K562 (cell line): ENCODE data around the gene SHF. TPM values are rescaled to one million over a fixed set of nuclear protein-coding genes. Genes with fewer than 3 reads are reported as not detected.

Experiments
- BRF2 ChIP-seq: IDR thresholded peaks from 3 replicates; pipeline ENCODE4 v1.6.1; 2011; ENCODE audit warnings: borderline replicate concordance, mild to moderate bottlenecking; ENCODE audit not compliant: insufficient read length, insufficient read depth
- CHD4 ChIP-seq: fragments of 200-600 bp; sonication (generic); IDR thresholded peaks from 3 replicates; pipeline ENCODE4 v1.6.1; 2012; ENCODE audit warnings: low read depth, mild to moderate bottlenecking, mixed read lengths, low read length, inconsistent platforms; ENCODE audit not compliant: insufficient read depth, insufficient replicate concordance, poor library complexity, severe bottlenecking
- CTCFL ChIP-seq: IDR thresholded peaks from 2 replicates; pipeline ENCODE4 v1.6.1; 2011; ENCODE audit warnings: borderline replicate concordance, low read depth, mild to moderate bottlenecking, moderate library complexity, low read length; ENCODE audit not compliant: insufficient read depth, poor library complexity, severe bottlenecking
- HCFC1 ChIP-seq: IDR thresholded peaks from 2 replicates; pipeline ENCODE4 v1.6.1; 2012; ENCODE audit warnings: low read depth, low read length, improper control_type of control experiment
- KDM2B ChIP-seq: fragments of 250-450 bp; sonication (Bioruptor Pico); IDR thresholded peaks from 2 replicates; pipeline ENCODE4 v1.8.0; 2021; ENCODE audit warnings: mild to moderate bottlenecking, moderate library complexity
- PHTF2 ChIP-seq: fragments of 250-450 bp; sonication (Bioruptor Pico); IDR thresholded peaks from 2 replicates; pipeline ENCODE4 v1.5.0; 2021; ENCODE audit warnings: mild to moderate bottlenecking
- SIN3A ChIP-seq, 2 experiments: fragments of 150-350 bp in 1 of 2; IDR thresholded peaks; 2 replicates each; pipeline ENCODE4 v1.6.1; 2011 to 2016; ENCODE audit warnings: borderline replicate concordance in 2 of 2, low read depth in 2 of 2, low read length in 2 of 2, mild to moderate bottlenecking in 2 of 2, moderate library complexity in 2 of 2; ENCODE audit not compliant: control insufficient read depth in 1 of 2
- SMC3 ChIP-seq: conservative IDR thresholded peaks from 2 replicates; pipeline ENCODE4 v1.6.1; 2011; ENCODE audit warnings: low read depth, low read length, improper control_type of control experiment; ENCODE audit not compliant: insufficient read depth
- TAL1 ChIP-seq: fragments of 450-650 bp; IDR thresholded peaks from 2 replicates; pipeline ENCODE4 v1.6.1; 2016; ENCODE audit warnings: mild to moderate bottlenecking
- TSHZ1 ChIP-seq: fragments of 250-450 bp; sonication (Bioruptor Pico); IDR thresholded peaks from 2 replicates; pipeline ENCODE4 v1.4.0; 2020; ENCODE audit warnings: mild to moderate bottlenecking, moderate library complexity
- U2AF2 ChIP-seq: fragments of 200-400 bp; formaldehyde crosslinking; optimal IDR thresholded peaks from 2 replicates; pipeline ENCODE3; 2017; ENCODE audit warnings: low read depth, mild to moderate bottlenecking, low read length
- ZNF143 ChIP-seq: sonication (generic); formaldehyde crosslinking; IDR thresholded peaks from 2 replicates; pipeline ENCODE4 v1.9.0; 2022; ENCODE audit warnings: mild to moderate bottlenecking, missing genetic modification reagents
- ZNF384 ChIP-seq: IDR thresholded peaks from 2 replicates; pipeline ENCODE4 v1.6.1; 2012; ENCODE audit warnings: low read depth, low read length, improper control_type of control experiment
- ZNF77 ChIP-seq: fragments of 250-450 bp; sonication (Bioruptor Pico); IDR thresholded peaks from 2 replicates; pipeline ENCODE4 v1.5.0; 2020
- polyA plus RNA-seq, 8 experiments: library from polyadenylated mRNA; depleted of rRNA in 4 of 8; stranded (reverse) in 5 of 8; unstranded in 3 of 8; fragments of >200 nt; fragmentation: Nextera tagmentation in 2 of 8; fragmentation: Illumina TruSeq in 1 of 8; extraction: Ambion mirVana in 2 of 8; extraction: Trizol in 1 of 8; gene quantifications; 2 replicates each; pipeline versions ENCODE4 v1.2.1 to v1.2.3, GENCODE V29; 2011 to 2014; ENCODE audit warnings: inconsistent platforms in 1 of 8, missing spikeins in 1 of 8
- total RNA-seq, 7 experiments: library from RNA; depleted of rRNA in 6 of 7; stranded (reverse); fragments of >200 nt in 6 of 7; fragmentation: Illumina TruSeq in 2 of 7; extraction: Trizol in 2 of 7; gene quantifications; 2 replicates each; pipeline versions ENCODE4 v1.2.1 to v1.2.3, GENCODE V29; 2011 to 2021; ENCODE audit warnings: low replicate concordance in 1 of 7
- TF ChIP-seq, protein P1 (sequence below): fragments of 450-650 bp; formaldehyde crosslinking; IDR thresholded peaks from 2 replicates; pipeline ENCODE4 v1.4.0; 2020; ENCODE audit warnings: mild to moderate bottlenecking, moderate library complexity

Gene SHF
- total and polyA plus RNA-seq, 9 of the 15 experiments (the other 6 are each of a cell fraction or from before 2014, with no cell fraction given), result 0.51 to 2.2 (median 0.85) TPM; not detected in 2

DNA sequence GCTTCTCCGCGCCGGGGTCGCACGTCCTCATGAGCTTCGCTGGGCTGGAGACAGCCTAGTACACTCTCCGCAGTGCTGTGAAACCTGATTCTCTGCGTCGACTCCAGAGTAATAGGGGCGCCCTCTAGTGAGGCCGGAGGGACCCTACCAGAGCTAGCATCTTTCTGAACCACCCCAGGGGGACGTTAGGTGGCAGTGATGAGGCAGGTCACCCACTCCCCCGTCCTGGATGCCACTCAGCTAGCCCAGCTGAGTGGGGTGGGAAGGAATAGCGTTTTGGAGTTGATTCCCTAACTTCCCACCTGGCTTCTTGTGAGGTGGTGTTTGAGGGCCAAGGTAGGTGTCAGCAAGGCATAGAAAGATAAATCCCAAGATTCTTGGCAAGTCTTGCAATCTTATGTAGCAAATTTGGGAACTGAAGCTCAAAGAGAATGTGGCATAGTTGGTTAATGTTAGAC, 69.6 kb downstream of the SHF start (continued):
- TF ChIP-seq SMC3 (peak; percentile 98), HCFC1 (no peak), CTCFL (peak; percentile 73), TAL1 (peak; percentile 11; the same call in 1 of the 2 replicates), ZNF143 (CRISPR knock-in tag) (no peak), CHD4 (no peak), ZNF384 (peak; percentile 56), TSHZ1 (no peak), SIN3A (IDR thresholded peaks at IDR 0.05; ENCODE audit: borderline replicate concordance in 2 of 2, control insufficient read depth in 1 of 2, low read depth in 2 of 2, low read length in 2 of 2) (no peak), PHTF2 (no peak), U2AF2 (no peak), ZNF77 (CRISPR knock-in tag) (no peak), BRF2 (no peak), KDM2B (CRISPR knock-in tag) (no peak)
- TF ChIP-seq, protein P1, sequence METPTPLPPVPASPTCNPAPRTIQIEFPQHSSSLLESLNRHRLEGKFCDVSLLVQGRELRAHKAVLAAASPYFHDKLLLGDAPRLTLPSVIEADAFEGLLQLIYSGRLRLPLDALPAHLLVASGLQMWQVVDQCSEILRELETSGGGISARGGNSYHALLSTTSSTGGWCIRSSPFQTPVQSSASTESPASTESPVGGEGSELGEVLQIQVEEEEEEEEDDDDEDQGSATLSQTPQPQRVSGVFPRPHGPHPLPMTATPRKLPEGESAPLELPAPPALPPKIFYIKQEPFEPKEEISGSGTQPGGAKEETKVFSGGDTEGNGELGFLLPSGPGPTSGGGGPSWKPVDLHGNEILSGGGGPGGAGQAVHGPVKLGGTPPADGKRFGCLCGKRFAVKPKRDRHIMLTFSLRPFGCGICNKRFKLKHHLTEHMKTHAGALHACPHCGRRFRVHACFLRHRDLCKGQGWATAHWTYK (CRISPR knock-in tag), result no peak
